Stimulated activated memory B cell treated with anti-CD40 and anti-IgM and Interleukin-4, amounts not matched to agents 10 μg/mL and 1 μg/mL and 100 μg/mL, for 72 hours (primary cell): ENCODE measurements around the gene BRI3.

ENCODE experiments used
- ATAC-seq: fragments of 150-1000 bp; cut with Tn5 transposase; 2 replicates; pipeline ENCODE4 v1.10.0; 2021
- H3K27ac Mint-ChIP-seq: one replicate; pipeline ENCODE4 v1.8.0; 2022; ENCODE audit warnings: mild to moderate bottlenecking, mixed read lengths
- H3K27me3 Mint-ChIP-seq: one replicate; pipeline ENCODE4 v1.8.0; 2022; ENCODE audit warnings: mixed read lengths
- H3K36me3 Mint-ChIP-seq: one replicate; pipeline ENCODE4 v1.8.0; 2022; ENCODE audit warnings: mixed read lengths
- H3K4me1 Mint-ChIP-seq: one replicate; pipeline ENCODE4 v1.8.0; 2022; ENCODE audit warnings: mixed read lengths
- H3K4me3 Mint-ChIP-seq: one replicate; pipeline ENCODE4 v1.8.0; 2022; ENCODE audit warnings: mild to moderate bottlenecking, moderate library complexity, mixed read lengths
- H3K9me3 Mint-ChIP-seq: one replicate; pipeline ENCODE4 v1.8.0; 2022; ENCODE audit warnings: mixed read lengths

BRI3 gene

DNA sequence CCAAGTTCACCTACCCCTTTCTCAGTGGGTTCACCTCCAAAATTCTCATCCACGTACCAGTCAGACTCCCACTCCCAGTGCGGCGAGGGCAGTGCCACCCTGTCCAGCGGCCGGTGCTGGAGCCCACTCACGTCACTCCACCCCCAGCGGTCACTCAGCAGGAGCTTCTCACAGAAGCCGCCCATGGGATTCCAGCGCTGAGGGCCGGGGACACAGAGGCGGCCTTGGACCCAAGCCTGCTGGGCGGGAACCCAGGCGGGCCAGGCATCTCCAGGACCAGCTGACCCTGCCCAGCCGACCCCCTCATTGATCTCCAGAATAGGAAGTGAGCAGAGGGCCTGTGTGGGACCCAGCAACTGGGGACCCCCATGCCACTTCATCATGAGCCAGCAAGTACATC, 36.6 kb upstream of the BRI3 start:
- Mint-ChIP-seq H3K36me3 (peaks cover 76% of the 10 kb centered on the region), H3K27ac (no peak overlapping the region), H3K4me1 (peaks cover 21% of the 10 kb centered on the region), H3K4me3 (no peak overlapping the region), H3K27me3 (no peaks in the 10 kb centered on the region), H3K9me3 (no peaks in the 10 kb centered on the region)
- no peak for ATAC-seq

DNA sequence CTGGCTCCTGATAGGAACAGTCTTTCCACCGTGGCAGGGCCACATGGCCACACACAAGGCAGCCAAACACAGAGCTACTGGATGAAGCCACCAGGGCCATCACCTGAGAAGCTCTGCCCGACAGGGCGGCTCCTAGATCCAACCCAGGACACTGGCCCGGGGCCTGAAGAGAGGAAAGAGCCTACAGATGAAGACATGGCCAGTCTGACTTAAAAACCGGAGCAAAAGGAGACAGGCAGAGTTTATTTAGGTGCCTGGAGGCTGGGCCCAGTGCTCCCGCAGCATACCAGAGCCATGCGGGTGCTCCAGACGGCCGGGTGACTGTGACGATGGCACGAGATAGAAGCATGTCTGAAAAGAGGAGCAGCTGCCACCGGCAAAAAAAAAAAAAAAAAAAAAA, 33.3 kb upstream of the BRI3 start:
- peaks cover 45% of the 10 kb centered on the region for H3K36me3 Mint-ChIP-seq
- H3K27ac Mint-ChIP-seq: no peak overlapping the region
- H3K27me3 Mint-ChIP-seq: no peaks in the 10 kb centered on the region
- no peaks in the 10 kb centered on the region for H3K9me3 Mint-ChIP-seq
- no peak for ATAC-seq
- no peak overlapping the region for H3K4me3 Mint-ChIP-seq
- peaks cover 38% of the 10 kb centered on the region for H3K4me1 Mint-ChIP-seq

DNA sequence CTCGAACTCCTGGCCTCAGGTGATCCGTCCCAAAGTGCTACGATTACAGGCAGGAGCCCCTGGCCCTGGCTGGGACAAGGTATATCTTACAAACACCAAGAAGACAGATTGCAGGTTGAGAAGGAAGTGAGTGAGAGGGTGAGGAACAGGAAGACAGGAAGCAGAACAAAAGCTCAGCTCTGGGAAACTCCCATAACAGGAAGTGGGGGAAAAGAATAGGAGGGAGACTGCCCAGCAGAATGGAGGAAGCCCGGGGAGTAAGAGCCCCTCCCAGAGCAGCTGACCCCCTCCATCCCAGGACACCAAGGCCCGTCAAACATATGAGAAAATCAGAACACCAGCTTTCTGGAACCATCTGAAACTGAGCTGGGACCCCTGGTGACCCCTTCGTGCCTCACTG, 32.4 kb upstream of the BRI3 start:
- Mint-ChIP-seq H3K9me3 (no peaks in the 10 kb centered on the region), H3K27me3 (no peaks in the 10 kb centered on the region), H3K27ac (no peak overlapping the region), H3K4me3 (no peak overlapping the region), H3K36me3 (peaks cover 41% of the 10 kb centered on the region), H3K4me1 (peaks cover 44% of the 10 kb centered on the region)
- ATAC-seq: no peak

DNA sequence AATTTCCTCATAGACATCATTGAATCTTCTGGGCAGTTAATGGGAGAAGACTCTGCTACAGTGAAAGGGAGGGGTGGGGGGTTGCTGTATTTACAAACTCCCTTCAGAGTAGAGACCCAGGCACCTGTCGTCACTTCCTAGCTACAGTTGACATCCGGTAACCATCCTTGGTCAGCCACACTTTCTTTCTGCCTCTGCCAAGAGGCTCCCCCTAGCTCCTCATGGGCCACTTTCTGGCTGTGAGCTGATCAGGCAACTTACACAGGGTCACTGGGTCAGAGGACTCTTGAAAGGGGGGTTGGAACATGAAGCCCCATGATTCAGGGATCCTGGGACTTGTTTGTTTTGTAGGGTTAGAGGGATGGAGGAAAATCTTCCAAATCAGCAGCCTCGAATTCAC, 30.7 kb upstream of the BRI3 start:
- Mint-ChIP-seq H3K4me3 (peak overlapping the region; percentile 98), H3K9me3 (no peaks in the 10 kb centered on the region), H3K27me3 (no peaks in the 10 kb centered on the region), H3K4me1 (peaks cover 50% of the 10 kb centered on the region), H3K27ac (peak overlapping the region; percentile 77), H3K36me3 (peaks cover 26% of the 10 kb centered on the region)
- no peak for ATAC-seq

DNA sequence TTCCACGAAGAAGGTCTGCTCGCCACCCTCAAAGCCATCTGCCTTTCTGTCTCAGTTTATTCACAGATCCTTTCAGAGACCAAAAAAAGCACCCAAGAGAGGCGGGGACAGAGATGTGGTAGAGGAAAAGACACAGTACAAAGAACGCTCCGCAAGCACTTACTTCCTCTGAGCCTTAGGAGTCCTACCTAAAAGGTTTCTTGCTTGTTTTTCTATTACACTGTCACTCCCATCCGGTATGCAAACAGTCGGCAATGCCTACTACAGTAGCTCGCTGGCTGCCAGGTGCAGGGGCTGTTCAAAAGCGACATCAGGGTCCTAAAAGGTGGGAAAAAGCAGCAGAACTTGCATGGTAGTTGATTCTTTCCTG, 30.3 kb upstream of the BRI3 start:
- ATAC-seq: peak; percentile 52
- Mint-ChIP-seq H3K9me3 (no peaks in the 10 kb centered on the region), H3K4me3 (peak overlapping the region; percentile 98), H3K4me1 (peaks cover 50% of the 10 kb centered on the region), H3K27ac (peak overlapping the region; percentile 77), H3K27me3 (no peaks in the 10 kb centered on the region), H3K36me3 (peaks cover 25% of the 10 kb centered on the region)

DNA sequence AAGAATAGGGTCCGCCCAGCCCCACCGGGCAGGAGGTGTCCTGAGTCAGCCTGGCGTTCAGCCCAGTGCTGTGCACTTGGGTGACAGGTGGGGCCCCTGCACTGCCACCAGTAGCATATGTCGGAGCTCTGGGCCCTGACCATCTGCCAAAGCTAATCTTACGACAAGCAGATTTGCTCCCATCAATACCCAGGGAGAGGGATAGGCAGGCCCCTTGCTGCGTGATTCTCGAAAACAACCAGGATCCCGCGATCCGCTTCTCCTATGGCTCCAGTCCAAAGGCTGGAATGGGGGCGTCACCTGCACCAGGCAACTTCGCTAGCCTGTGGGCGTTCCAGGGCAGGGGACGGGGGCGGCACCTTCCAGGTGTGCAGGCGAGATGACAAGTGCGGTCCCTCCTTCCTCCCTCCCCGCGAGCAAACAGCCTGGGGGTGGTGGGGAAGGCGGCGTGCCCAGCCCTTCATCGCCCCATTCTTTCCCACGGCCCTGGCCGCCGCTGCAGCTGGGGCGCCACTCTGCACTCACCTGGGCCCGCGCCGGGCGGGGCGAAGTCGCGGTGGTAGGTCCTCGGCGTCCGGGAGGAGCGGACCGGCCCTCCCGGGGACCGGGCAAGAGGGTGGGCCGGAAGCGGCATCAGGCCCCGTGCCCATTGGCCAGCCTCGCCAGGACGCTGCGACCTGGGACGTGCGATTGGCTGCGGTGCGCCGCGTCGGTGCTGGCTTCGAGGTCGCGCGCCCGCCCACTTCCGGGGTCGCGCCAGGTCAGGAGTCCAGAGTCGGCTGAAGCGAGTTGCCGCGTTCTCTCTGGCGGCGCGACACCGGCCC, 29.7 kb upstream of the BRI3 start, which contains the start of gene TECPR1:
TSS of gene TECPR1 (minus strand) at position 632 of the 824 bp plus-strand sequence. CDS start 6,086 bp downstream, outside the sequence.
- Mint-ChIP-seq H3K27ac (peak within 1 kb of the TSS; percentile 77), H3K4me1 (peaks cover 50% of the 10 kb centered on the region), H3K27me3 (no peaks in the 10 kb centered on the region), H3K9me3 (no peaks in the 10 kb centered on the region), H3K4me3 (peak within 1 kb of the TSS; percentile 98), H3K36me3 (peaks cover 26% of the 10 kb centered on the region)
- peak; percentile 100 for ATAC-seq

DNA sequence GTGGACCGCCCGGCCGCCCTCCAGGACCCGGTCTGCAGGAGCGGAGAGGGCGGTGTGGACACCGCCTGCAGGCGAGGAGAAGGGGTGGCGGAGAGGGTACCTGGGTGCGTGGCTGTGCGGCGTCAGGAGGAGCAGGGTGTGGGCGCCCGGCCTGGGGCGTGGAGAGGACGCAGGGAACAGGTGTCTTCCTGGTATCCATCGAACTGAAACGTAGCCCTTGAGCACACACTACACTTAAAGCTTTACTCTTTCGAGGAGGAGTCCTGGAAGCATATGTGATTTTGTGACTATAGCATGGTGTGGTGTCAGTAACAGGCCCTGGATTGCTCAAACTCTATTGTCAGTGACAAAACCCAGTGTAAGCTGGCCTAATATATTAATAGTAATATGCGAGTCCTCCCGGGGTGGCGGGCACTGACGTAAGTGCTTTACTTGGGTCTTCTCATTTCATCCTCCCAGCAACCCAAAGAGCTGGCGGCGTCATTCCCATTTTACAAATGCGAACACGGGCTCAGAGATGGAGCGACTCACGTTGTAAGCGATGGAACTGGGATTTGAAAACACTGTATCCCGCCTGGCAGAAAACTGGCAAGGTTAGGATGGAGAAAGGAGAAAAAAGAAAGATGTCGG, 28.9 kb upstream of the BRI3 start:
- H3K36me3 Mint-ChIP-seq: peaks cover 29% of the 10 kb centered on the region
- peak overlapping the region; percentile 77 for H3K27ac Mint-ChIP-seq
- H3K4me1 Mint-ChIP-seq: peaks cover 50% of the 10 kb centered on the region
- H3K9me3 Mint-ChIP-seq: no peaks in the 10 kb centered on the region
- ATAC-seq: no peak
- peak overlapping the region; percentile 98 for H3K4me3 Mint-ChIP-seq
- H3K27me3 Mint-ChIP-seq: no peaks in the 10 kb centered on the region

DNA sequence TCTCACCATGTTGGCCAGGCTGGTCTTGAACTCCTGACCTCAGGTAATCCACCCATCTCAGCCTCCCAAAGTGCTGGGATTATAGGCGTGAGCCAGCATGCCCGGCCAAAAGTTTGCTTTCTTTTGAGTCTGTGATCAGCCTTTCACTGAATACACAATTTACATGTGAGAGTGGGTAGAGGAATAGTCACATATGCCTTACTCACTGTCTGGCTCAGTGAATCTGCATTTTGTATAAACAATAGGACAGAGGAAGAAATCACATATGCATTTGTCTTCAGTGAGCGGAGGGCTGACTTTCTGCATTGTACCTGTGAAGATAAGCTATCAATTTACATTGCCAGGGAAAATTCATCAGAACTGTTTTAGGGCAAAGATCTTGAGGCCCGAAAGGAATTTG, 27.0 kb upstream of the BRI3 start:
- H3K9me3 Mint-ChIP-seq: no peaks in the 10 kb centered on the region
- peaks cover 22% of the 10 kb centered on the region for H3K36me3 Mint-ChIP-seq
- no peak overlapping the region for H3K4me3 Mint-ChIP-seq
- no peaks in the 10 kb centered on the region for H3K27me3 Mint-ChIP-seq
- no peak overlapping the region for H3K27ac Mint-ChIP-seq
- H3K4me1 Mint-ChIP-seq: peaks cover 37% of the 10 kb centered on the region
- ATAC-seq: no peak

DNA sequence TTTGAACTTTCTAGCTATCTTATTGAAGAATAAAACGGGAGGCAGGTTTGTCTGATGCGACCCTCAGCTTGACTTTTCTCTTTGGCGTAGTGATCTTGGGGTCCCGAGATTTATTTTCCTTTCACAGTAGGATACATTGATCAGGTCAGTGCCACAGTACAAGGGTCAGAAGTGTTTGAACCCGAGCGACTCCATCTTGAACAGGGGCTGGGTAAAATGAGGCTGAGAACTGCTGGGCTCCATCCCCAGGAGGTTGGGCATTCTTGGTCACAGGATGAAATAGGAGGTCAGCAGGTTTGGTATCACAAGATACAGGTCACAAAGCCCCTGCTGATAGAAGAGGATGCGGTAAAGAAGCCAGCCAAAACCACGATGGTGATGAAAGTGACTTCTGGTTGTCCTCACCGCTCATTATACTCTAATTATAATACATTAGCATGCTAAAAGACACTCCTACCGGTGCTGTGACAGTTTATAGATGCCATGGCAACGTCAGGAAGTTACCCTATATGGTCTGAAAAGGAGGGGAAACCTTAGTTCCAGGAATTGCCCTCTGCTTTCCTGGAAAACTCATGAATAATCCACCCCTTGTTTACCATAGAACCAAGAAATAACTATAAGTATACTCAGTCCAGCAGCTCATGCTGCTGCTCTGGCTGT, 26.4 kb upstream of the BRI3 start:
- Mint-ChIP-seq H3K9me3 (no peaks in the 10 kb centered on the region), H3K4me3 (no peak overlapping the region), H3K4me1 (peaks cover 37% of the 10 kb centered on the region), H3K27me3 (no peaks in the 10 kb centered on the region), H3K36me3 (peaks cover 24% of the 10 kb centered on the region), H3K27ac (no peak overlapping the region)
- ATAC-seq: no peak

DNA sequence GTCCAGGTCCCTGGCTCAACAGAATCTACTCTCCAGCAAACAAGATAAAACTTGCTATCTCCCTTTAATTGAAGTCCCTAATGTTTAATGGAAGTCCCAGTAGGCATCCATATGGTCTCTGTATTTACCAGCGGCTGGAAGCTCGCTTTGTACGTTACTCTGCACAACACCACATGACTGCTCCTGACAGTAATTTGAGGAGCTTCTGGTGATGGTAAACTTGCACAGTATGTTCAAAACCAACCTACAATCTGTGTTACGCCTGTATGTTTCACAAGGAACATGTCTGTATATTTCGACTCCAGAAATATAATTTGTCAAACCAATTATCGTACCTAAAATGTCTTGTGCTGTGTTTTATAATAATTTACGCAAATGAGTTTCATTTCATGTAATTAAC, 25.1 kb upstream of the BRI3 start:
- Mint-ChIP-seq H3K4me3 (no peak overlapping the region), H3K27ac (no peak overlapping the region), H3K27me3 (no peaks in the 10 kb centered on the region), H3K4me1 (peaks cover 25% of the 10 kb centered on the region), H3K9me3 (no peaks in the 10 kb centered on the region), H3K36me3 (peaks cover 38% of the 10 kb centered on the region)
- ATAC-seq: no peak

DNA sequence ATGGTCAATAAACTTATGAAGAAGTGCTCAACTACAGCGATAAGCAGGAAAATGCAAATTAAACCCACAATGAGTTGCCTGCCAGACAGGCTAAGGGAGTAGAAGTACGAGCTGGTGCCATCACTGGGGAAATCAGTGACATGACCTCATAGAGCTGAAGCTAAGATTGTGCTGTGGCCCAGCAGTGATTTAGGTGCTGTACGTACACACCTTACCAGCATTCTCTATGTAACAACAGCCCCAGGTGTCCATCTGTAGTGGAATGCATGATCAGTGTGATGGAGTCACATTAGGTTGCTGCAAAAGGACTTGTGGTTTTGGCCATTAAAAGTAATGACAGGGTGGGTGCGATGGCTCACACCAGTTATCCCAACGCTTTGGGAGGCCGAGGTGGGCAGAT, 23.8 kb upstream of the BRI3 start:
- no peak overlapping the region for H3K27ac Mint-ChIP-seq
- H3K9me3 Mint-ChIP-seq: no peaks in the 10 kb centered on the region
- no peak for ATAC-seq
- no peak overlapping the region for H3K4me3 Mint-ChIP-seq
- H3K27me3 Mint-ChIP-seq: no peaks in the 10 kb centered on the region
- peaks cover 50% of the 10 kb centered on the region for H3K36me3 Mint-ChIP-seq
- H3K4me1 Mint-ChIP-seq: peaks cover 16% of the 10 kb centered on the region

DNA sequence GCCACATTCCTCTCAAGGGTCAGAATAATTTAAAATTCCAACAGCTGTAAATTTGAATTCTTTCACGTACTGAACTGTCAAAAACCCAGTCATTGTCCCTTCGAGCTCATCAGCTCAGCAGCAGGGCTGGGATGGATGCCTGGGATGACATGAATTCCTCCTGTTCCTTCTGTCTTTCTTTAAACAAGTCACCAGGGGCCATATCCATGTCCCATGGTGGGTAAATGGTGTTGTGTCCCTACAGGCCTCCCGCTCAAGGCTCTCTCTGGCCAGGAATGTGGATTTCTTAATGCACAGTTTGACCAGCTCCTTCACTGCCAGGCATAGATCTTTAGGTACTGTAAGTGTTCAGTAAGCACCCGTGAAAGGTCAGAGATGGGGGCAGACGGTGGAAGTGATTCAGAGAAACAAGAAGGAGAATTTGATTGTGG, 15.6 kb upstream of the BRI3 start:
- no peaks in the 10 kb centered on the region for H3K4me1 Mint-ChIP-seq
- H3K4me3 Mint-ChIP-seq: no peak overlapping the region
- ATAC-seq: no peak
- H3K27me3 Mint-ChIP-seq: no peaks in the 10 kb centered on the region
- H3K9me3 Mint-ChIP-seq: no peaks in the 10 kb centered on the region
- H3K36me3 Mint-ChIP-seq: peaks cover 33% of the 10 kb centered on the region
- H3K27ac Mint-ChIP-seq: no peak overlapping the region

DNA sequence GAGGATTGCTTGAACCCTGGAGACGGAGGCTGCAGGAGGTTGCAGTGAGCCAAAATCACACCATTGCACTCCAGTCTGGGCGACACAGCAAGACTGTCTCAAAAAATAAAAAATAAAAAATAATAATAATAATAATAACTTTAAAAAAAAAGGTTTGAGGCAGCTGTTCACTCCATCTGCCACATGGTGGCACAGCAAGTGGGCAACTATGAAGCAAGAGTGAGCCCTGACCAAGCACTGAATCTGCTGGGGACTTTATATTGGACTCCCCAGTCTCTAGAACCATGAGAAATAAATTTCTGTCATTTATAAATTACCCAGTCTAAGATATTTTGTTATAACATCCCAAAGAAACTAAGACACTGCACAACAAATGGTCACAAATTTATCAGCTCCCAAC, 14.6 kb upstream of the BRI3 start:
- Mint-ChIP-seq H3K9me3 (no peaks in the 10 kb centered on the region), H3K27me3 (no peaks in the 10 kb centered on the region), H3K36me3 (peaks cover 23% of the 10 kb centered on the region), H3K4me3 (no peak overlapping the region), H3K27ac (no peak overlapping the region), H3K4me1 (no peaks in the 10 kb centered on the region)
- no peak for ATAC-seq

DNA sequence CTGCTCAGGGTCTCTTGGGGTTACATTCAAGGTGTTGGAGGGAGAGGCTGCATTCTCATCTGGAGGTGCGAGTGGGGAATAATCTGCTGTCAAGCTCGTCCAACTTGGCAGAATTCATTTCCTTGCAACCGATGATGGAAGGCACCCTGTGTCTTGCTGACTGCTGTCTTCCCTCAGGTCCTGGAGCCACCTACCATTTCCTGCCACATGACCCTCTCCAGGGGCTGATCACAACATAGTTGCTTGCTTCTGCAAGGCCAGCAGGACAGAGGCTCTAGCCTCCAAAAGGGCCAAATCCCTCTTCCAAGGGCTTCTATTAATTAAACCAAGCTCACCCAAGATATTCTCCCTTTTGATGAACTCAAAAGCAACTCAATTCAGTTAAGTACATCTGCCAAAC, 14.2 kb upstream of the BRI3 start:
- Mint-ChIP-seq H3K27ac (no peak overlapping the region), H3K4me3 (no peak overlapping the region), H3K27me3 (no peaks in the 10 kb centered on the region), H3K9me3 (no peaks in the 10 kb centered on the region), H3K4me1 (no peaks in the 10 kb centered on the region), H3K36me3 (peaks cover 18% of the 10 kb centered on the region)
- no peak for ATAC-seq

DNA sequence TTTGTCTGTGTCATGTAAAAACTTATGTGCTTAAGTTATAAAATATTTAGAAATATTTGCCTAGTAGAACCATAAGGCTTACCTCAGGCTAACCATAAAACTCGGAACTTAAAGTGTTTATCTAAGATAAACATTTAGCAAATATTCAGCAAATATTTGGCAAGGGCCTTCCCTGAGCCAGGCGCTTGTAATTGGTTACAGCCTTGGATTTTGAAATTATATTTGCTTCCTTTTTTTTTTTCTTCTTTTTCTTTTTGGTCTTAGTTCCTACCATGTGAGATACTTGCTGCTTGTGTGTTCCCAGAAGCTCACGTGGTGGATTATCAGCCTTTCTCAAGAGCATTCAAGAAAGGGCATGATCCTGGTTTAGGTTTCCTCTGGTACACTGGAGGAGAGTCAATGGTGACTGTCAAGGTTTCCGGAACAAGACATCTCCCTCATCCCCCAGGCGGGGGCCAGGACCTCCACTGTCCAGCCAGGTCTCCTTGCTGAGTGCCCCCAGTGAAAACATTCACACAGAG, 5.2 kb upstream of the BRI3 start:
- no peaks in the 10 kb centered on the region for H3K27me3 Mint-ChIP-seq
- no peak overlapping the region for H3K27ac Mint-ChIP-seq
- no peaks in the 10 kb centered on the region for H3K36me3 Mint-ChIP-seq
- no peak for ATAC-seq
- H3K9me3 Mint-ChIP-seq: no peaks in the 10 kb centered on the region
- peaks cover 5% of the 10 kb centered on the region for H3K4me1 Mint-ChIP-seq
- H3K4me3 Mint-ChIP-seq: no peak overlapping the region
